ENCODE results near the gene PARVG.

Gene PARVG

DNA sequence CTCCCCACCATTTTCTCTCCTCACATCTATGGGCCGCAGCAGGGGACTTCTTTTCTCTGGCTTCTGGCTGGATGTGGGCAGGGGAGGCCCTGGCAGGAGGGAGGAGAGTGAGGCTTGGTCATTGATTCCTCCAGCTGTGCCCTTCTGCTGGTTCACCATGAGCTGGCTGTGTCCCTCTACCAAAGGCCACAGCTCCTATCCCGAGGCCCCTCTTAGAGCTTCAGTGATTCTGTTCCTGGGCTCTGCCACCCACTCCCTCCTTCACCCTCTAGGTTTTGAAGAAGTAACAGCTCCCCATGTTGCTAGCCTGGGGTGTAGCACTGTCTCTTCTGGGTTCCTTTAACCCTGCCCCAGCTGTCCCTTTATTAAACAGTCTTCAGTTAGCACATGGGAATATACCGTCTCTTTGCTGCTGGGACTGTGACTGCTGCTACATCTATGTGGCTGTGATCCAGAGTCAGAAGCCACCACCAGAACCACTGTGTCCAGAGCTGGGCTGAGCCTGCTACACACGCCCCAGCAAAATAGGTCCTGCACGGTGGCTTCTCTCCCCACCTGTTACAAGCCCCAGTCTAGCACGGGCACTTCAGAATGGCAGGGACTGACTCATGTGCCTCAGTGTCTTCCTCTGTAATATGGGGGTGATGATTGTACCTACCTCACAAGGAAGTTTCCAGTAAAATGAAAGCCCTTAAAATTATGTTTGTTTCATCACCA, 578 bp upstream of the PARVG start:
- DNase-seq = no peak

- DNase-seq = peak in 2 of 58 donors; percentile 6 to 7
Measured at GRCh38 chr22:44181033-44181911, 547 bp downstream of the PARVG start.

DNA sequence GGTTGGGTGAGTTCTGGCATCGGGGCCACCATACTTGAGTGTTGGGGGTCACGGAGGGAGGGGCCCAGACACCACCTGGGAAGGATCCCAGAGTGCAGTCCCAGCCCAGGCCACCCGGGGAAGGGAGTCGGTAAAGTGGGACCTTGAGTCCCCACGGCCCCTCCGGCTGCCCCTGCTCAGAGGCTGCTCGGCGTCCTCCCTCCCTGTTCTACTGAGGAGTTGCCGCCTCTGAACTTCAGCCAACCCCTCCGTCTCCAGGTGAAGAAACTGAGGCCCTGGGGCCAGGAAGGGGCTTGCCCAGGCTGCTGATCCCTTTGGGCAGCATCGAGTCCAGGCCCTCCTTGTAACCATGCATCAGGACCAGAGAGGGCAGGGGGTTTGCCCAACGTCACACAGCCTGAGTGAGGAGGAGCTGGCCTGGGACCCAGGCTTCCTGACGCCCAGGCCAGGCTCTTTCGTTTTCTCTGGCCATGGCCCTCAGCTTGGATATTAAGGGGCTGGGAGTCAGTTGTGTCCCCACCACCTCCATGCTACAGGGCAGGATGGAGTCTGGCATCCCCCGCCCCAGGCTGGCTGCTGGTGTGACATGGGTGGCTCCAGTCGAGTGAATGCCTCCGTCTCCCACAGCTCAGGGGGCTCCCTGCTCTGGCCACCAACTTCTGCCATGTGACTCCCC, 1.3 kb downstream of the PARVG start:
- DNase-seq = no peak

DNA sequence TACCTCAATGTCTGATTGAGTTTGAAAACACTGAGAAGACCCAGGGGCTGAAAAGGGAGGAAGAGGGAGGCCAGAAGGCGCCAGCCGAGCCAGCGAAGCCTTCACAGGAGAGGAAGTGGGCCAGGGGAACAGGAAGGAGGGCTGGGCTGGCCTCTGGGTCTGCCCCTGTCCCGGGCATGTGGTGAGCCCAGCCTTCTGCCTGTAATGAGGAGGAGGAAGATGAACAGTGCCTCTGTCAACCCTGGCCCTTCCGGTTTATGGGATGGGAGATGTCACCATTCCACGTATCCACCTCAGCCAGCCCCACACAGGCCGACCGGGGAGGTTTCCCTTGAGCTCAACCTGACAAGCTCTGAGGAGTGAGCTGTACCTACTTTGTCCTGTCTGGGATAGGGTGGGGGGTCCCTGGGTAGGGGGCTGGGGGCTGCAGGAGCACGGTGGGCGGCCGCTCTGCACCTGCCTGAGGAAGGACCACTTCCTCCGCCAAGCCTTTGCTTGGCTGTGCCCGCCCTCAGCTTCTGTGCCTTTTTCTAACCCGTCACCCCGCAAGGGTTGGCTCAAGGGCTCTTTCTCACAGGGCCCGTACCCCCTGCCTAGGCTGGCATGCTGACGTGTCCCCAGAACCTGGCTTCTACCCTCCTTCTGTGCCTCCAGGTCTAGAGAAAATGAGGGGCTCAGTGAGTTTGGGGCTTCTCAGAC, 2.0 kb downstream of the PARVG start:
- DNase-seq = peak in 21 of 58 donors; percentile 6 to 51 (median 22)

DNA sequence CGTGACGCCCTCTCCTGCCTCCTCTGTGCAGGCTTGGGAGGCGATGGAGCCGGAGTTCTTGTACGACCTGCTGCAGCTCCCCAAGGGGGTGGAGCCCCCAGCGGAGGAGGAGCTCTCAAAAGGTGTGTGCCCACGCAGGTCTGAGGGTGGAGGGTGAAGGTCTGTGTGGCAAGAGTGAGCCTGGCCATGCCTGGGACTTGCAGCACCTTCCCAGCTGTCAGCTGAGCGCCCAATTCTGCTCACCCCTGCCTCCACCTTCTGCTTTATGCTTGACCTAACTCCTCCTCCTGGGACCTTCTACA, 2.5 kb downstream of the PARVG start:
- DNase-seq = no peak

- DNase-seq = no peak
Measured at GRCh38 chr22:44184006-44184405, 3.3 kb downstream of the PARVG start.

GRCh38 chr22:44185237-44186120, 4.8 kb downstream of the PARVG start:
- DNase-seq = no peak

- DNase-seq = no peak
Measured at GRCh38 chr22:44186121-44186510, 5.4 kb downstream of the PARVG start.

DNA sequence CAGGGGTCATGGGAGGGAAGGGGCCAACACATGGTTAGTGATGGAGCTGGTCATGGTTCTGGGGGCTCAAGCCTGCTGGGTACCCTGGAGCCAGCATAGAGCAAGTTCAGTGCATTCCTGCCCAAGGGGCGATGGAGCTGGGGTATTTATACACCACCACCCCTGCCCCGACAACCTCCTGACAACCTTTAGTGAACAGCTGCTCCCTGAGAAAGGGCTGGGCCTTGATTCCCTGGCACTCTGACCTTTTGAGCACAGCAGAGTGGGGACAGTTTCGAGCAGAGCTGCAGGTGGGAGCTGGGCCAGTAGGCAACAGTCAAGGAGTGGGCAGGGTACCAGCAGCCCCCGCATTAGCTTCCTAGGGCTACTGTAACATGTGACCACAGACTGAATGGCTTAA, 6.0 kb downstream of the PARVG start:
- DNase-seq = no peak

DNA sequence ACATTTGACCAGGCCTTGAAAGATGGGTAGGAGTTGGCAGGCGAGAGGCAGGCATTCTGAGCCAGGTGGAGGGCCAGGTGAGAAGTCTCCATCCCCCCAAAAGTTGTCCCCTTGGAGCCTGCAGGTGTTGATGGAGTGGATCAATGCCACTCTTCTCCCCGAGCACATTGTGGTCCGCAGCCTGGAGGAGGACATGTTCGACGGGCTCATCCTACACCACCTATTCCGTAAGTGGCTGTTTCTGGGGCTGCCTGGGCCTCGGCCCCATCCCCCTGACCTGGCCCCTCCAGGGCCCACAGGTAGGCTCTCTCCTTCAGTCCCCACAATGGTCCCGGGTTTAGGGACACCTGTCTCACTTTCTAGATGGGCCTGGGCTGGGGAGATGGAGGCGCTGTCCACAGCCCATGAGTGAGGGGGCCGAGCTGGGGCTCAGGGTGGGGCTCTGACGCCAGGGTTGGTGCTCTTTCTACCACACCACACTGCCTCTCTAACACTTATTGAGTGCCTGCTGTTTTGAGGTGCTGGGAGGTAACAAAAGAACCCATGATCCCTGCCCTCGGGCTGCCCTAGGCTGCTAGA, 7.0 kb downstream of the PARVG start:
- DNase-seq = no peak

DNA sequence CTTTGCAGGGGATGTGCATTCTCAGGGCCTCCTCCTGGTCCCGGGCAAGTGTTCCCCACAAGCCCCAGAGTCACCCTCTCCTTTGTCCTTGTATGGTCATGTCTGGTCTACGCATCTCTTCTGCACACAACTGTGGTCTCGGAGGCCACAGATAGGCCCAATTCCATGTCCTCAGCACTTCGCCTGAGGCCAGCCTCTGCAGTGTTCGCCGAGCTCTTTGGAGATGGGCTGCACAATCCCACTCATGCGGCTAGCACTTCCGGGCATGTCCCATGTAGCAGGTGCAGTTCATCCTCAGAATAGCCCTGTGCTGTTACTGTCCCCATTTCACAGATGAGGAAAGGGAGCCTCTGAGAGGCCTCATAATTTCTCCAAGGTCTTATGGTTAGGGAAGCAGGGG, 7.6 kb downstream of the PARVG start:
- DNase-seq = no peak

DNA sequence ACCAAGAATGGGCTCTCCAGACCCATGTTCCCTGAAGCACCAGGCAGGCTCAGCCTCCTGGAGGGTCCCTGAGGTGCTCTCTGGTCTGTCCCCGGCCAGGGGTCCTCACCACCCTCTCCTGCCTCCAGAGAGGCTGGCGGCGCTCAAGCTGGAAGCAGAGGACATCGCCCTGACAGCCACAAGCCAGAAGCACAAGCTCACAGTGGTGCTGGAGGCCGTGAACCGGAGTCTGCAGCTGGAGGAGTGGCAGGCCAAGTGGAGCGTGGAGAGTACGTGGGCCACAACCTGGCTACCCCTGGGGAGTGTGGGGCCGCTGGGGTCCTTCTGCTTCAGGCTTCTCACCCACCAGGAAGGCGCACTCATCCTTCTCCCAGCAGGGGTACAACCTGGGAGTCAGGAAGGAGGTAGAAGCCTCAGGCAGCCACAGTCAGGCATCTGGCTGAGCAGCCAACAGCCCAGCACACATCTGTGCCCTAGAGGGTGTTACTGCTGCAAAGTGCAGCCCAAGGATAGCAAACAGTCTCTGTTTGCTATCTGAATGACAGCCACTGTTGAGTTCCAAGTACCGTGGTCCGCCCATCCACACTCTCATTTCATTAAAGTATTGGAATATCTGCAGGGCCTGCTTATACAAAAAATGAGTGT, 8.4 kb downstream of the PARVG start:
- no peak for DNase-seq

GRCh38 chr22:44190381-44190976, 9.8 kb downstream of the PARVG start:
- no peak for DNase-seq

- no peak for DNase-seq
Measured at GRCh38 chr22:44191036-44191454, 10.3 kb downstream of the PARVG start.

- peak in 1 of 58 donors; percentile 15 for DNase-seq
Measured at GRCh38 chr22:44192098-44192815, 11.5 kb downstream of the PARVG start.

GRCh38 chr22:44192816-44193534, 12.2 kb downstream of the PARVG start:
- no peak for DNase-seq

DNA sequence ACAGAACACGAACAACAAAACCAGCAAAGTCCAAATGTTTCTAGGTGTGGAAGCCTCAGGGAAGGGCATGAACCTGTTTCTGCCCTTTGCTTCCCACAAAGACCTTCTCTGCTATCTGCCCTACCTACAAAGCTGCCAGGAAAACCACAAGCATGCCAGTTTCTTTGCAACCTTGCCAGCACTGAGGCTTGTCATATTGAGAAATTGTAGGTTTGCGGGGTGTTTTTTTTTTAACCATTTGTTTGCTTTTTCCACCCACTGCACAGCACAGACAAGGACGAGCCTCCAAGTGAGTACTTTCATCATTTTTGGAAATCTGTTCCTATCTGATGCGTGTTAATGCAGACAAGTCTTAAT, 12.8 kb downstream of the PARVG start:
- peak in 1 of 58 donors; percentile 5 for DNase-seq

DNA sequence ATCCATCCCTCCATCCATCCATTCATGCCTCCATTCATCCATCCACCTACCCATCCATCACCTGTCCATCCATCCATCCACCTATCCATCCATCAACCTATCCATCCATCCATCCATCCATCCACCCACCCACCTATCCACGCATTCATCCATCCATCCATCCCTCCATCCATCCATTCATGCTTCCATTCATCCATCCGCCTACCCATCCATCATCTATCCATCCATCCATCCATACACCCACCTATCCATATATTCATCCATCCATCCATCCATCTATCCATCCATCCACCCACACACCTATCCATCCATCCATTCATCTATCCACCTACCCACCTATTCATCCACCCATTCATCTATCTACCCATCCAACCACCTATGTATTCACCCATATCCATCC, 13.8 kb downstream of the PARVG start:
- DNase-seq = no peak

All from anterior cingulate cortex (tissue), 58 donors.